WTC11 (cell line): Measurements from ENCODE around the gene ATP13A4.

Experiments
- CREB1 ChIP-seq: sonication (generic); formaldehyde crosslinking; IDR thresholded peaks from 2 replicates; pipeline ENCODE4 v1.8.0; 2023; ENCODE audit warnings: mild to moderate bottlenecking, missing genetic modification reagents
- ELF4 ChIP-seq: sonication (generic); formaldehyde crosslinking; IDR thresholded peaks from 2 replicates; pipeline ENCODE4 v1.8.1; 2022; ENCODE audit warnings: low read depth, mild to moderate bottlenecking, moderate library complexity, missing genetic modification reagents
- FOXP1 ChIP-seq: sonication (generic); formaldehyde crosslinking; IDR thresholded peaks from 2 replicates; pipeline ENCODE4 v1.8.0; 2022; ENCODE audit warnings: missing genetic modification reagents, mild to moderate bottlenecking, moderate library complexity, borderline replicate concordance
- MAX ChIP-seq: sonication (generic); formaldehyde crosslinking; IDR thresholded peaks from 2 replicates; pipeline ENCODE4 v1.8.0; 2022; ENCODE audit warnings: mild to moderate bottlenecking, missing genetic modification reagents
- MYBL2 ChIP-seq: sonication (generic); formaldehyde crosslinking; IDR thresholded peaks from 2 replicates; pipeline ENCODE4 v1.8.1; 2023; ENCODE audit warnings: mild to moderate bottlenecking, moderate library complexity, missing genetic modification reagents
- NR3C1 ChIP-seq: sonication (generic); formaldehyde crosslinking; conservative IDR thresholded peaks from 2 replicates; pipeline ENCODE4 v1.8.1; 2023; ENCODE audit warnings: low read depth, mild to moderate bottlenecking, missing genetic modification reagents
- USF2 ChIP-seq: sonication (generic); formaldehyde crosslinking; IDR thresholded peaks from 2 replicates; pipeline ENCODE4 v1.8.1; 2023; ENCODE audit warnings: mild to moderate bottlenecking, missing genetic modification reagents, moderate library complexity
- ZNF138 ChIP-seq: sonication (generic); formaldehyde crosslinking; conservative IDR thresholded peaks from 2 replicates; pipeline ENCODE4 v1.8.1; 2022; ENCODE audit warnings: mild to moderate bottlenecking, moderate library complexity, missing genetic modification reagents
- TF ChIP-seq, protein P1 (sequence below): fragments of 200-600 bp; IDR thresholded peaks from 2 replicates; pipeline ENCODE4 v1.8.0; 2022; ENCODE audit warnings: antibody characterized with exemption

- TF ChIP-seq, protein P1, sequence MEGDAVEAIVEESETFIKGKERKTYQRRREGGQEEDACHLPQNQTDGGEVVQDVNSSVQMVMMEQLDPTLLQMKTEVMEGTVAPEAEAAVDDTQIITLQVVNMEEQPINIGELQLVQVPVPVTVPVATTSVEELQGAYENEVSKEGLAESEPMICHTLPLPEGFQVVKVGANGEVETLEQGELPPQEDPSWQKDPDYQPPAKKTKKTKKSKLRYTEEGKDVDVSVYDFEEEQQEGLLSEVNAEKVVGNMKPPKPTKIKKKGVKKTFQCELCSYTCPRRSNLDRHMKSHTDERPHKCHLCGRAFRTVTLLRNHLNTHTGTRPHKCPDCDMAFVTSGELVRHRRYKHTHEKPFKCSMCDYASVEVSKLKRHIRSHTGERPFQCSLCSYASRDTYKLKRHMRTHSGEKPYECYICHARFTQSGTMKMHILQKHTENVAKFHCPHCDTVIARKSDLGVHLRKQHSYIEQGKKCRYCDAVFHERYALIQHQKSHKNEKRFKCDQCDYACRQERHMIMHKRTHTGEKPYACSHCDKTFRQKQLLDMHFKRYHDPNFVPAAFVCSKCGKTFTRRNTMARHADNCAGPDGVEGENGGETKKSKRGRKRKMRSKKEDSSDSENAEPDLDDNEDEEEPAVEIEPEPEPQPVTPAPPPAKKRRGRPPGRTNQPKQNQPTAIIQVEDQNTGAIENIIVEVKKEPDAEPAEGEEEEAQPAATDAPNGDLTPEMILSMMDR: no peak
- TF ChIP-seq CREB1 (no peak), FOXP1 (no peak), USF2 (no peak), ZNF138 (CRISPR knock-in tag) (no peak), NR3C1 (CRISPR knock-in tag) (no peak), MYBL2 (CRISPR knock-in tag) (no peak), MAX (no peak), ELF4 (CRISPR knock-in tag) (no peak)
Measured at GRCh38 chr3:193354423-193354822, 200.3 kb downstream of the ATP13A4 start.
